ENCODE results near the gene HLA-F.

DNA sequence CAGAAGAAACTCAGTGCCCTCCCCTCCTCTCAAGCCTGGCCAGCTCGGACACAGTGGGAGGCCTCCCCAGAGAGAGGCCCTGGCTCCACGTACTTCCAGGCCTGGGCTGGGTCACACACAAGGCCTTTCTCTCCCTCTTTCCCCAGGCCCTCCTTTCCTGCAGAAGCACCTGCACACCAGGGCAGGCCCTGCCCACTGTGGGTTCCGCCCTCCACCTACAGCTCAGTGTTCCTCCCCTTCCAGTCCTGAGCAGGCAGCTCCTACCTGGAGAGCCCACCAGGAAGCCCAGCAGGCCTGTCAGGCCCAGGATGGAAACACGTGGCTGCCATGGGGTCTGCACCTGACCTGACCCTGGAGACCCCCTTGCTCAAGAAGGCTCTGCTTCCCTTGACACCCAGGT is 18.9 kb downstream of the HLA-F start:
- TF ChIP-seq, protein P1, sequence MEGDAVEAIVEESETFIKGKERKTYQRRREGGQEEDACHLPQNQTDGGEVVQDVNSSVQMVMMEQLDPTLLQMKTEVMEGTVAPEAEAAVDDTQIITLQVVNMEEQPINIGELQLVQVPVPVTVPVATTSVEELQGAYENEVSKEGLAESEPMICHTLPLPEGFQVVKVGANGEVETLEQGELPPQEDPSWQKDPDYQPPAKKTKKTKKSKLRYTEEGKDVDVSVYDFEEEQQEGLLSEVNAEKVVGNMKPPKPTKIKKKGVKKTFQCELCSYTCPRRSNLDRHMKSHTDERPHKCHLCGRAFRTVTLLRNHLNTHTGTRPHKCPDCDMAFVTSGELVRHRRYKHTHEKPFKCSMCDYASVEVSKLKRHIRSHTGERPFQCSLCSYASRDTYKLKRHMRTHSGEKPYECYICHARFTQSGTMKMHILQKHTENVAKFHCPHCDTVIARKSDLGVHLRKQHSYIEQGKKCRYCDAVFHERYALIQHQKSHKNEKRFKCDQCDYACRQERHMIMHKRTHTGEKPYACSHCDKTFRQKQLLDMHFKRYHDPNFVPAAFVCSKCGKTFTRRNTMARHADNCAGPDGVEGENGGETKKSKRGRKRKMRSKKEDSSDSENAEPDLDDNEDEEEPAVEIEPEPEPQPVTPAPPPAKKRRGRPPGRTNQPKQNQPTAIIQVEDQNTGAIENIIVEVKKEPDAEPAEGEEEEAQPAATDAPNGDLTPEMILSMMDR (IDR thresholded peaks at IDR 0.05; ENCODE audit: low read length) = no peak
- TF ChIP-seq EZH2 (optimal IDR thresholded peaks at IDR 0.05; ENCODE audit: low read depth, low read length) = no peak
